H1 (cell line): ENCODE data around the gene TTC28. TPM values are rescaled to one million over a fixed set of nuclear protein-coding genes. Genes with fewer than 3 reads are reported as not detected.

Experiments
- CTCF ChIA-PET: fragments of 300-600 bp; sonication (Branson Sonifier 250); formaldehyde crosslinking; loops from one replicate; lab custom pipeline; 2021; ENCODE audit not compliant: partially characterized antibody; lab: Charles Lee
- POLR2A ChIA-PET: fragments of 300-600 bp; sonication (Branson Sonifier 250); formaldehyde crosslinking; loops from one replicate; lab custom pipeline; 2021; ENCODE audit warnings: inconsistent platforms; ENCODE audit not compliant: partially characterized antibody; lab: Charles Lee
- DNase-seq, 2 experiments: peaks; one replicate each; pipeline versions ENCODE4 v3.0.0 to v3.0.0-alpha.2; 2010 to 2022; ENCODE audit warnings: low spot score in 2 of 2, low read depth in 1 of 2, mixed read lengths in 1 of 2
- FAIRE-seq: peaks from 2 replicates; lab custom pipeline; 2011; peaks lifted over from hg19 to GRCh38; lab: Jason Lieb, UNC
- H2AFZ ChIP-seq: 2 replicates; pipeline ENCODE4 v1.8.1; 2012; ENCODE audit warnings: low read length, inconsistent platforms
- H2AK5ac ChIP-seq: 2 replicates; pipeline ENCODE4 v1.6.1; 2013; ENCODE audit warnings: low read depth, low read length
- H2BK120ac ChIP-seq: replicated peaks from 2 replicates; pipeline ENCODE3; 2013; ENCODE audit warnings: low read depth, low read length, inconsistent platforms
- H2BK12ac ChIP-seq: 2 replicates; pipeline ENCODE4 v1.6.1; 2013; ENCODE audit warnings: low read depth, low read length
- H2BK15ac ChIP-seq: 2 replicates; pipeline ENCODE4 v1.6.1; 2013; ENCODE audit warnings: low read length
- H2BK20ac ChIP-seq: 2 replicates; pipeline ENCODE4 v1.6.1; 2013; ENCODE audit warnings: low read length
- H2BK5ac ChIP-seq: 2 replicates; pipeline ENCODE4 v1.6.1; 2013; ENCODE audit warnings: low read depth, low read length
- H3K14ac ChIP-seq: 2 replicates; pipeline ENCODE4 v1.6.1; 2013; ENCODE audit warnings: inconsistent platforms; ENCODE audit not compliant: insufficient read length
- H3K18ac ChIP-seq: 2 replicates; pipeline ENCODE4 v1.6.1; 2013; ENCODE audit warnings: low read length; ENCODE audit errors: extremely low read depth
- H3K23ac ChIP-seq: 2 replicates; pipeline ENCODE4 v1.6.1; 2013; ENCODE audit warnings: inconsistent platforms; ENCODE audit not compliant: insufficient read length
- H3K23me2 ChIP-seq: 2 replicates; pipeline ENCODE4 v1.6.1; 2013; ENCODE audit warnings: low read depth, low read length
- H3K27ac ChIP-seq: 2 replicates; pipeline ENCODE4 v1.6.1; 2011; ENCODE audit warnings: low read depth, low read length, inconsistent platforms
- H3K27me3 ChIP-seq, 4 experiments: replicated peaks in 1 of 4; 1 replicate in 1 of 4; 2 replicates in 3 of 4; pipeline versions ENCODE4 v1.6.1 to v1.8.1; 2011 to 2013; ENCODE audit warnings: low read length in 3 of 4, mild to moderate bottlenecking in 3 of 4, inconsistent platforms in 2 of 4, mixed read lengths in 2 of 4, moderate library complexity in 1 of 4; ENCODE audit not compliant: control insufficient read depth in 3 of 4, insufficient read depth in 3 of 4; ENCODE audit errors: extremely low read depth in 1 of 4
- H3K36me3 ChIP-seq, 4 experiments: 2 replicates each; pipeline versions ENCODE4 v1.6.1 to v1.8.1; 2011 to 2013; ENCODE audit warnings: mild to moderate bottlenecking in 4 of 4, low read length in 3 of 4, moderate library complexity in 2 of 4, control low read depth in 1 of 4, inconsistent platforms in 1 of 4; ENCODE audit not compliant: insufficient read depth in 4 of 4, control insufficient read depth in 2 of 4
- H3K4ac ChIP-seq: replicated peaks from 2 replicates; pipeline ENCODE3; 2013; ENCODE audit warnings: low read length, low read depth, mixed read lengths, inconsistent platforms; ENCODE audit not compliant: insufficient read length
- H3K4me1 ChIP-seq, 4 experiments: replicated peaks in 1 of 4; 1 replicate in 1 of 4; 2 replicates in 3 of 4; pipeline versions ENCODE4 v1.6.1 to v1.8.1; 2011 to 2013; ENCODE audit warnings: low read length in 3 of 4, inconsistent platforms in 2 of 4, mixed read lengths in 1 of 4; ENCODE audit not compliant: insufficient read depth in 4 of 4, control insufficient read depth in 3 of 4
- H3K4me2 ChIP-seq, 2 experiments: 2 replicates each; pipeline versions ENCODE4 v1.6.1 to v1.8.1; 2011 to 2013; ENCODE audit warnings: low read depth in 2 of 2, low read length in 2 of 2, control low read depth in 1 of 2, inconsistent platforms in 1 of 2, mild to moderate bottlenecking in 1 of 2; ENCODE audit not compliant: insufficient read depth in 1 of 2
- H3K4me3 ChIP-seq, 4 experiments: fragments of 200-600, 300-600 bp in 1 of 4; sonication (generic), shearing (Covaris generic), sonication (Bioruptor Twin) in 1 of 4; 2 replicates each; pipeline versions ENCODE4 v1.5.1 to v1.8.1; 2011 to 2016; ENCODE audit warnings: low read length in 4 of 4, low read depth in 3 of 4, control low read depth in 2 of 4, inconsistent platforms in 2 of 4, mild to moderate bottlenecking in 2 of 4, mixed read lengths in 1 of 4, moderate library complexity in 1 of 4; ENCODE audit not compliant: insufficient read depth in 2 of 4; ENCODE audit errors: extremely low read depth in 1 of 4
- H3K56ac ChIP-seq: replicated peaks from 2 replicates; pipeline ENCODE3; 2013; ENCODE audit warnings: low read depth, mild to moderate bottlenecking, mixed read lengths, low read length, inconsistent platforms; ENCODE audit not compliant: insufficient read length
- H3K79me1 ChIP-seq: 2 replicates; pipeline ENCODE4 v1.6.1; 2013; ENCODE audit warnings: low read depth, low read length, control low read depth
- H3K79me2 ChIP-seq, 2 experiments: 2 replicates each; pipeline versions ENCODE4 v1.6.1 to v1.8.1; 2012 to 2013; ENCODE audit warnings: low read length in 2 of 2, mild to moderate bottlenecking in 2 of 2, inconsistent platforms in 1 of 2; ENCODE audit not compliant: insufficient read depth in 2 of 2, control insufficient read depth in 1 of 2
- H3K9ac ChIP-seq, 4 experiments: replicated peaks in 1 of 4; 1 replicate in 1 of 4; 2 replicates in 3 of 4; pipeline versions ENCODE4 v1.6.1 to v1.8.1; 2011 to 2013; ENCODE audit warnings: low read depth in 3 of 4, low read length in 3 of 4, control low read depth in 2 of 4, mild to moderate bottlenecking in 2 of 4, moderate library complexity in 2 of 4, inconsistent platforms in 1 of 4; ENCODE audit errors: extremely low read depth in 1 of 4
- H3K9me3 ChIP-seq, 2 experiments: 2 replicates each; pipeline versions ENCODE4 v1.6.1 to v1.8.1; 2012 to 2013; ENCODE audit warnings: mild to moderate bottlenecking in 2 of 2, moderate library complexity in 2 of 2, control low read depth in 1 of 2, inconsistent platforms in 1 of 2, low read depth in 1 of 2, low read length in 1 of 2, mixed read lengths in 1 of 2; ENCODE audit not compliant: insufficient read depth in 2 of 2
- H4K20me1 ChIP-seq, 2 experiments: replicated peaks in 1 of 2; 2 replicates each; pipeline versions ENCODE3 to v1.8.1; 2011 to 2013; ENCODE audit warnings: inconsistent platforms in 2 of 2, low read length in 2 of 2, mild to moderate bottlenecking in 1 of 2; ENCODE audit not compliant: insufficient read depth in 2 of 2, control insufficient read depth in 1 of 2
- H4K5ac ChIP-seq: 2 replicates; pipeline ENCODE4 v1.6.1; 2013; ENCODE audit warnings: low read length, low read depth, mixed read lengths, inconsistent platforms; ENCODE audit not compliant: insufficient read length
- H4K8ac ChIP-seq: 2 replicates; pipeline ENCODE4 v1.8.0; 2013; ENCODE audit warnings: mild to moderate bottlenecking, moderate library complexity, low read length, inconsistent platforms; ENCODE audit not compliant: insufficient read depth; ENCODE audit errors: extremely low read depth
- H4K91ac ChIP-seq: replicated peaks from 2 replicates; pipeline ENCODE3; 2013; ENCODE audit warnings: low read length, mixed read lengths, inconsistent platforms; ENCODE audit not compliant: insufficient read length
- EZH2 ChIP-seq: fragments of 200-600 bp; sonication (generic); IDR thresholded peaks from 2 replicates; pipeline ENCODE4 v1.7.1; 2012; ENCODE audit warnings: low read depth, mild to moderate bottlenecking, moderate library complexity, low read length, inconsistent platforms; ENCODE audit not compliant: severe bottlenecking
- MAFK ChIP-seq: IDR thresholded peaks from 2 replicates; pipeline ENCODE4 v1.6.1; 2012; ENCODE audit warnings: low read depth, mild to moderate bottlenecking, improper control_type of control experiment, low read length
- POU5F1 ChIP-seq: IDR thresholded peaks from 2 replicates; pipeline ENCODE4 v1.6.1; 2011; ENCODE audit warnings: low read depth, mild to moderate bottlenecking, low read length, moderate library complexity
- RAD21 ChIP-seq, 2 experiments: IDR thresholded peaks in 1 of 2; conservative IDR thresholded peaks in 1 of 2; 2 replicates each; pipeline ENCODE4 v1.6.1; 2011; ENCODE audit warnings: low read depth in 2 of 2, low read length in 2 of 2, improper control_type of control experiment in 1 of 2, inconsistent platforms in 1 of 2, mild to moderate bottlenecking in 1 of 2, moderate library complexity in 1 of 2
- RBBP5 ChIP-seq: IDR thresholded peaks from 2 replicates; pipeline ENCODE4 v1.7.1; 2012; ENCODE audit warnings: low read depth, mild to moderate bottlenecking, inconsistent platforms, low read length, moderate library complexity, borderline replicate concordance
- SIN3A ChIP-seq, 2 experiments: IDR thresholded peaks in 1 of 2; conservative IDR thresholded peaks in 1 of 2; 2 replicates each; pipeline ENCODE4 v1.6.1; 2011 to 2012; ENCODE audit warnings: low read length in 2 of 2, improper control_type of control experiment in 1 of 2, low read depth in 1 of 2, mild to moderate bottlenecking in 1 of 2
- YY1 ChIP-seq: IDR thresholded peaks from 2 replicates; pipeline ENCODE4 v1.6.1; 2011; ENCODE audit warnings: low read depth, mild to moderate bottlenecking, low read length
- WGBS, 2 experiments: shearing (Covaris generic) in 1 of 2; methylation state at CpG; one replicate each; pipeline versions ENCODE4 v1.1.6 to v1.1.7; 2013 to 2015; ENCODE audit warnings: low lambda C conversion rate in 2 of 2, mixed read lengths in 2 of 2, inconsistent platforms in 1 of 2, low coverage in 1 of 2, missing lambda C conversion rate in 1 of 2; ENCODE audit not compliant: insufficient replicate concordance in 2 of 2, insufficient coverage in 1 of 2, insufficient read length in 1 of 2; ENCODE audit errors: extremely low coverage in 1 of 2, missing lambda C conversion rate in 1 of 2; 5-methylcytosine and 5-hydroxymethylcytosine counted together
- polyA plus RNA-seq, 7 experiments: library from polyadenylated mRNA; depleted of rRNA in 3 of 7; stranded (reverse) in 5 of 7; unstranded in 2 of 7; fragments of >200 nt in 5 of 7; fragments of 200-250 nt in 2 of 7; gene quantifications; 1 replicate in 5 of 7; 2 replicates in 1 of 7; 4 replicates in 1 of 7; pipeline versions ENCODE4 v1.2.1 to v1.2.3, GENCODE V29; 2011 to 2013; ENCODE audit warnings: missing spikeins in 2 of 7, mixed read lengths in 2 of 7
- total RNA-seq: library from RNA; stranded (reverse); fragmentation: NEBNext Ultra II Directional; extraction: Animal tissue kit (Norgen Biotek cat#: 25700); gene quantifications from 2 replicates; pipeline ENCODE4 v1.2.1, GENCODE V29; 2021
- TF ChIP-seq, protein P1 (sequence below): IDR thresholded peaks from 2 replicates; pipeline ENCODE4 v1.6.1; 2012; ENCODE audit warnings: inconsistent platforms
- TF ChIP-seq, protein P2 (sequence below), 3 experiments: IDR thresholded peaks; 1 replicate in 2 of 3; 2 replicates in 1 of 3; pipeline versions ENCODE4 v1.5.1 to v1.6.1; 2011; ENCODE audit warnings: low read length in 3 of 3, mild to moderate bottlenecking in 3 of 3, inconsistent platforms in 2 of 3, low read depth in 1 of 3, moderate library complexity in 1 of 3; ENCODE audit not compliant: insufficient read depth in 1 of 3; ENCODE audit errors: control extremely low read depth in 1 of 3

TTC28 gene
- total and polyA plus RNA-seq, 2 of the 8 experiments (the other 6 are each of a cell fraction or from before 2014, with no cell fraction given): 2.6 to 12.6 TPM

DNA sequence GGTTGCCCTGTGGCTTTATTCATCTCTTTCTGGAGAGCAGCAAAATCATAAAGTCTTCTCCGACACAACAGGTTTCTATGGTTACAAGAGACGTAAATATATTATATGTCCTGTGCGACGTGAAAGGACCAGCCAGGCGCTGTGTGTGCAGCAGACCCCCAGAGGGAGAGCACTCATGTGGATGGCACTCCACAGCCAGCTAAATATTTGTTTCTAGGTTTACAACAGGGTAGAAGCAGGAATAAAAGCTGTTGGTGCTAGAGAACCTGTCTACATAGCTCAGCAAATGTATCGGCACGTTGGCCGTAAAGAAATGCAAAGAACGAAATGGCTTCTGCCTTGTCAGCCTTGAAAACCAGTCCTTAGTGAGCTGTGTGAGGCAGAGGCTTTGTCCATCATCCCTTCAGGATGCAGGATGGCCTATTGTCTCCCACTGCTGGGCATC, 626.8 kb downstream of the TTC28 start:
- Histone ChIP-seq H3K4me3 (no peak overlapping the region), H3K14ac (no peak overlapping the region)
- CTCF ChIA-PET: interaction anchor here (0.9 to 6.6 kb wide), 22 partner anchors 9 to 541 kb away, joined by 3 to 51 read pairs (median 5); no protein-coding TSS in a partner anchor
- TF ChIP-seq, protein P1, sequence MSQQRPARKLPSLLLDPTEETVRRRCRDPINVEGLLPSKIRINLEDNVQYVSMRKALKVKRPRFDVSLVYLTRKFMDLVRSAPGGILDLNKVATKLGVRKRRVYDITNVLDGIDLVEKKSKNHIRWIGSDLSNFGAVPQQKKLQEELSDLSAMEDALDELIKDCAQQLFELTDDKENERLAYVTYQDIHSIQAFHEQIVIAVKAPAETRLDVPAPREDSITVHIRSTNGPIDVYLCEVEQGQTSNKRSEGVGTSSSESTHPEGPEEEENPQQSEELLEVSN: no peak
- TF ChIP-seq YY1: no peak
- TF ChIP-seq RAD21 (IDR thresholded peaks at IDR 0.05 in 1 of 2, conservative IDR thresholded peaks at IDR 0.05 in 1 of 2; ENCODE audit: low read depth in 2 of 2, low read length in 2 of 2): peak; percentile 8 to 14; a peak in 1 of 4 replicates
- TF ChIP-seq SIN3A (conservative IDR thresholded peaks at IDR 0.05 in 1 of 2, IDR thresholded peaks at IDR 0.05 in 1 of 2; ENCODE audit: low read depth in 1 of 2, low read length in 2 of 2): no peak
- TF ChIP-seq EZH2: no peak
- TF ChIP-seq, protein P2, sequence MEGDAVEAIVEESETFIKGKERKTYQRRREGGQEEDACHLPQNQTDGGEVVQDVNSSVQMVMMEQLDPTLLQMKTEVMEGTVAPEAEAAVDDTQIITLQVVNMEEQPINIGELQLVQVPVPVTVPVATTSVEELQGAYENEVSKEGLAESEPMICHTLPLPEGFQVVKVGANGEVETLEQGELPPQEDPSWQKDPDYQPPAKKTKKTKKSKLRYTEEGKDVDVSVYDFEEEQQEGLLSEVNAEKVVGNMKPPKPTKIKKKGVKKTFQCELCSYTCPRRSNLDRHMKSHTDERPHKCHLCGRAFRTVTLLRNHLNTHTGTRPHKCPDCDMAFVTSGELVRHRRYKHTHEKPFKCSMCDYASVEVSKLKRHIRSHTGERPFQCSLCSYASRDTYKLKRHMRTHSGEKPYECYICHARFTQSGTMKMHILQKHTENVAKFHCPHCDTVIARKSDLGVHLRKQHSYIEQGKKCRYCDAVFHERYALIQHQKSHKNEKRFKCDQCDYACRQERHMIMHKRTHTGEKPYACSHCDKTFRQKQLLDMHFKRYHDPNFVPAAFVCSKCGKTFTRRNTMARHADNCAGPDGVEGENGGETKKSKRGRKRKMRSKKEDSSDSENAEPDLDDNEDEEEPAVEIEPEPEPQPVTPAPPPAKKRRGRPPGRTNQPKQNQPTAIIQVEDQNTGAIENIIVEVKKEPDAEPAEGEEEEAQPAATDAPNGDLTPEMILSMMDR (IDR thresholded peaks at IDR 0.05; ENCODE audit: control extremely low read depth in 1 of 3, insufficient read depth in 1 of 3, low read depth in 1 of 3, low read length in 3 of 3): 0 out of 4 replicates have a peak, but pooled peaks of 1 of the 3 experiments have one; percentile 3
- no peak for TF ChIP-seq MAFK
- no peak for TF ChIP-seq POU5F1
- no peak for TF ChIP-seq RBBP5

More for the DNA sequence above, 626.8 kb downstream of the TTC28 start:
- no peak for DNase-seq
- peak; percentile 7 for FAIRE-seq
- Histone ChIP-seq H3K56ac (no peak overlapping the region), H3K27ac (no peak overlapping the region), H2AK5ac (no peak overlapping the region), H2BK15ac (no peak overlapping the region), H3K4me2 (no peak overlapping the region; a peak in 1 of 4 replicates), H3K23ac (no peak overlapping the region), H3K36me3 (no peaks in the 10 kb centered on the region), H2BK12ac (no peak overlapping the region), H4K5ac (no peak overlapping the region), H4K20me1 (no peaks in the 10 kb centered on the region), H3K79me2 (no peaks in the 10 kb centered on the region), H3K27me3 (no peaks in the 10 kb centered on the region), H3K4me1 (peaks cover 0 to 5% (median 1%) of the 10 kb centered on the region in 4 experiments; a peak in 2 of 7 replicates), H3K9me3 (no peaks in the 10 kb centered on the region), H3K23me2 (no peaks in the 10 kb centered on the region), H3K18ac (no peak overlapping the region), H2BK120ac (no peak overlapping the region), H2BK5ac (no peak overlapping the region), H3K9ac (no peak overlapping the region), H2AFZ (no peak overlapping the region), H3K4ac (no peak overlapping the region), H4K8ac (no peak overlapping the region), H3K79me1 (no peaks in the 10 kb centered on the region), H2BK20ac (no peak overlapping the region), H4K91ac (no peak overlapping the region)
- WGBS, 2 experiments: 85% methylated on average over 9 of the region's 9 CpGs; no CpG with 5 or more reads in 1 of the 2 experiments
- POLR2A ChIA-PET: no interaction called here
